ENCODE results near the gene BCKDHA.
"Not testable (repeated sequence)": the region's sequence is repeated elsewhere in the genome, so short reads cannot be mapped to it uniquely, and the experiment has no call there.

Gene BCKDHA

DNA sequence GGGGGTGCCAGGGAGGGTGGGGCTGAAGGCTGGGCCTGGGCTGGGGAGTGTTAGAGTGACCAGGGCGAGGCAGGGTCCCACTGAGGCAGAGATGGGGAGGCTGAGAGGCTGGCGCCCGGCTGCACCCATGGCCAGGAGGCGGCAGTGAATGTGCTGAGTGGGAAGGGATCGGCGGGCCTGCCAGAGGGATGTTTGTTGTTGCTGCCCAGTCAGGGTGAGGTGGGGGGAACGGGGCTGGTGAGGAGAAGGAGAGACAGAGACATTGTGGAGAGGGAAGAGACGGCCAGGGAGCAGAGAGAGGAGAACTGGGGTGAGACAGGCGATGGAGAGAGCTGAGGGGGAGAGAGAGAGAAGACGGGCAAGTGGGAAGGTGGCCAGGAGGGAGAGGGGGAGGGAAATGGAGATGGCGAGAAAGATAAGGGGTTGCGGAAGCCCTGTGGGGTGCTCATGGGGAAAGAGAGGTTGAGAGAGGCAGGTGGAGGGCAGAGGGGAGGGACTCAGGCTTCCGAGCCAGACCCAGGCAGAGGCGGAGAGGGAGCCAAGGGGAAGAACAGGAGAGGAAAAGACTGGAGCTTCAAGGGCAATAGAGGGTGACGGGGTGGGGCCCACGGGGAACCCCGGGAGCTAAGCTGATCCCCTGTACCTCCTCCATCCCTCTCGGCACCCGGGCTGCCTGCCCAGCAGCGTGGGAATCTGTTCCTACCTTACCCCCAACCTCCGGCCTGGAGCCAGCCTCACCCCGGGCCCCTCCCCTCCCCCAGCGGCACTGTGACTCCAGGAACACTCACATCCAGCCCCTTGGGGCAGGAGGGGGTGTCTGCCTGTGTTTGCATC is 30.2 kb downstream of the BCKDHA start:
- DNase-seq = no peak

GRCh38 chr19:41428481-41428859 is 30.9 kb downstream of the BCKDHA start:
- no peak for DNase-seq

- no peak for DNase-seq
Measured at GRCh38 chr19:41430922-41431321, 33.3 kb downstream of the BCKDHA start.

- DNase-seq = no peak
Measured at GRCh38 chr19:41431426-41432386, 34.1 kb downstream of the BCKDHA start.

GRCh38 chr19:41433171-41433570 is 35.6 kb downstream of the BCKDHA start:
- DNase-seq = no peak

DNA sequence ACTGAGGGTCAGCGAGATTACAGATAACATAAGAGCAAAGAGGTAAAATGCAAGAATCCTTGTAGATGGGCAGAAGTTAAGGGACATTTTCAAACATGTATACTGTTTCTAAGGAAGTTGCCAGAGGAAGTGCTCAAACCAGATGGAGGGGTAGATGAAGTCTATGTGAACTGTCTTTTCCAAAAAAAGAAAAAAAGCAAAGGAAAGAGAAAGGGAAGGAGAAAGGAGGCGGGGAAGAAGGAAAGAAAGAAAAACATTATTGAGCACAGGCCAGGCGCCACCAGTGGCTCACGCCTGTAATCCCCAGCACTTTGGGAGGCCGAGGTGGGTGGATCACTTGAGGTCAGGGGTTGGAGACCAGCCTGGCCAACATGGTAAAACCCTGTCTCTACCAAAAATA is 36.8 kb downstream of the BCKDHA start:
- no peak for DNase-seq

DNA sequence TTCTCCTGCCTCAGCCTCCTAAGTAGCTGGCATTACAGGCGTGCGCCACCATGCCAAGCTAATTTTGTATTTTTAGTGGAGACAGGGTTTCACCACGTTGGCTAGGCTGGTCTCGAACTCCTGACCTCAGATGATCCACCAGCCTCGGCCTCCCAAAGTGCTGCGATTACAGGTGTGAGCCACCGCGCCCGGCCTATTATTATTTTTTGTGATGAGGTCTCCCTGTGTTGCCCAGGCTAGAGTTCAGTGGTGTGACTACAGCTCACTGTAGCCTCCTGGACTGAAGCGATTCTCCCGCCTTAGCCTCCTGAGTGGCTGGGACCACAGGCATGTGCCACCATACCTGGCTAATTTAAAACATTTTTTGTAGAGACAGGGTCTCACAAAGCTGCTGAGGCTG is 37.8 kb downstream of the BCKDHA start:
- DNase-seq = not testable (repeated sequence)

- DNase-seq = no peak
Measured at GRCh38 chr19:41435936-41436673, 38.5 kb downstream of the BCKDHA start.

GRCh38 chr19:41436674-41436951 is 39.0 kb downstream of the BCKDHA start:
- DNase-seq = no peak

DNA sequence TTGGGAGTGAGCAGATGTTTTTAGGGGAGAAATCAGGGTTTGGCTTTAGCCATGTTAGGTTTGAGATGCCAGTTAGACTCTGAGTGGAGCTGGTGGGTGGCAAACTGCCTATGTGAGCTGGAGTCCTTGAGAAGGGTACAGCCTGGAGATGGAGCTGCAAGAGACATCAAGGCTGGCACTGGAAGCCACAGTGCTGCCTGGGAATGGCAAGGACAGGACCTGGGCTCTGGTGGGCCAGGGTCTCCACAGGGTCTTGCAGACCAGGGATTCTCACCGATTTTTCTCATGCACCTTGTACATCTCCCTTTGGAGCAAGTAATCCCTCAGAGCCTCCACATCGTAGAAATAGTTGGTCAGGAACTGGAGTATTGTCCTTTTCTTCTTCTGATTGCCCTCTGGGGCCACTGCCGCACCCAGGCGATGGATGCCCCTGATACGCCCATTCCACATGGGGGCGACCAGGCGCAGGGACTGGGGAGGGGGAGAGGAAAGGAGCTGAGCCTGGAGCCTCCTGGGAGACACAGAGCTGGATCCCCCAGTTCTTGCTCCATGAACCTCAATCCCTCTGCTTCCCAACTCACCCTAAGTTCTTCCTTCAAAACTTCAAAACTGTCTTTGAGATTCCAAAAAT is 40.4 kb downstream of the BCKDHA start:
- DNase-seq = no peak

DNA sequence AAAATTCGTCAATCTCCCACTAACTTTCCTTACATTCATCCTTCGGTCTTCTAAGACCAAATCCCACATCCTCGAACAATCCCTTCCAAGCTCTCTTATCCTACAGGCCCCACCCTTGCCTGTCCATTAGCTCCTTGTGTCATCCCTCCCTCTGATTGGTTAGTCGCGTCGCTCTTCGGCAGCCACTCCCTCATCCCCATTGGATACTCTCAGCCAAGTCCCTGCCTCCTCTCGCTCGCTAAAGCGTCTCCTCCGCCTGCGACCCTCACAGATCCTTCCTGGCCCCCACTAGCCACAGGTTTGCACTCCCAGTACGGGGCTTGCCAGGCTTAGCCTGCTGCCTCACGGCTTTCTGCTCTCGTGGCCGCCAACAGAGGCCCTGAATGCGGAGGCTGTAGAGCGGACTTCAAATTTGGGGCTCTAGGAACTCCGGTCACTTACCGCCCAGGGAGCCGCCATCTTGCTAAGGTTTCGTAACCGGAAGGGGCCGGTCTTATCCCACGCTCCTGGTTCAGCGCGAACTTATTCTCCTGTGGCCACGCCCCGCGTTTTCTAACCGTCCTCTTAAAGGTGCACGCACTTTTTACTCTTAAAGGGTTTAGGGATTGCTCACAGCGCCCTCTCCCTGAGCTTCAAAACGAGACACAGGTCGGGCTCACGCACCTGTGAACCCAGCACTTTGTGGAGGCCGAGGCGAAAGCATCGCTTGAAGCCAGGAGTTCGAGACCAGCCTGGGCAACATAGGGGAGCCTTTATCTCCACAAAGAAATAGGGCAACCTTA is 42.0 kb downstream of the BCKDHA start, which contains the start of gene DMAC2:
TSS of gene DMAC2 (minus strand) at position 472 of the 782 bp plus-strand sequence. CDS start at position 459, 13 bp downstream.
- DNase-seq = peak; percentile 97

DNA sequence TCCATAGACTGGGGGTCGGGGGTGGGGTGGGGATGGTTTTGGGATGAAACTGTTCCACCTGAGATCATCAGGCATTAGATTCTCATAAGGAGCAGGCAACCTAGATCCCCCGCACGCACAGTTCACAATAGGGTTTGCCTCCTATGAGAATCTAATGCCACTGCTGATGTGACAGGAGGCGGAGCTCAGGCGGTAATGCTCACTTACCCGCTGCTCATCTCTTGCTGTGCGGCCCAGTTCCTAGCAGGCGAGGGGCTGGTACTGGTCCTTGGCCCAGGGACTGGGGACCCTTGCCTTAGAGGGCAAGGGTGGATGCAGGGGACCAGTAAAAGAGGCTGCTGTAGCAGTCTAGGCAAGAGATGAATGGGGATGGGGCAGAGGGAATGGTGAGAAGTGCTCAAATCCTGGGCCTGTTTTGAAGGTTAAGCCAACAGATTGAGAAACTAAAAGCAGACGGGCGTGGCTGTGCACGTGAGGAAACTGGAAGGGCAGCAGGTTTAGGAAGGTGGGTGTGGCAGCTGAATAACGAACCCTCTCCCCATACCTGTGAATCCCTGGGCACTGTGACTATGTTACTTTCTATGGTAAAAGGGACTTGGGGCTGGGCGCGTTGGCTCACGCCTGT is 43.8 kb downstream of the BCKDHA start:
- no peak for DNase-seq

- DNase-seq = no peak
Measured at GRCh38 chr19:41442473-41443355, 45.1 kb downstream of the BCKDHA start, which contains the start of gene ERICH4. Gene ERICH4 (plus strand): TSS chr19:41443156. CDS start chr19:41443170, 14 bp downstream.

DNA sequence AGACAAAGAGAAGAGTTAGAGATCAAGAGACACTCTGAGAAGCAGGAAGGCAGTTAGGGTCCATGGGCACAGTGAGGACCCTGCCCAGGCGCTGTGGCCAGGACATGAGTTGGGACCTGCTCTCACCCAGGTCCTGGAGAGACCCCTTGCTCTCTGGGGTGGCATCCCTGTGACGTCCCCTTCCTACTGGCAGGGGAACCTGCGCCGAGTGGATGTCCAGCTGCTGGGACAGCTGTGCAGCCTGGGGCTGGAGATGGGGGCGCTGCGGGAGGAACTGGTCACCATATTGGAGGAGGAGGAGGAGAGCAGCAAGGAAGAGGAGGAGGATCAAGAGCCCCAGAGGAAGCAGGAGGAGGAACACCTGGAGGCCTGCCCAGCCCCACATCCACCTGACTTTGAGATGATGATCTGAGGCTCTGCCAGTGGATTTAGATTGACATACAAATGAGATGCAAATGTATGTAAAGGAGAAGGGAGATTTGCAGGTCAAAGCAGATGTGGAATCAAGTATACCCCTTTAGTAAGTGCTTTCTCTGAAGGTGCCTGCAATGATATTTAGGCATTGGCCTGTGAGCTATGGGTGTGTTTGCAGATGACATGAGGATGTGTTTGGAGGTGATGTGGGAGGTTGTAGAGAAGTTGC is 46.3 kb downstream of the BCKDHA start:
- DNase-seq = no peak

GRCh38 chr19:41445575-41445974 is 48.0 kb downstream of the BCKDHA start:
- DNase-seq = no peak

DNA sequence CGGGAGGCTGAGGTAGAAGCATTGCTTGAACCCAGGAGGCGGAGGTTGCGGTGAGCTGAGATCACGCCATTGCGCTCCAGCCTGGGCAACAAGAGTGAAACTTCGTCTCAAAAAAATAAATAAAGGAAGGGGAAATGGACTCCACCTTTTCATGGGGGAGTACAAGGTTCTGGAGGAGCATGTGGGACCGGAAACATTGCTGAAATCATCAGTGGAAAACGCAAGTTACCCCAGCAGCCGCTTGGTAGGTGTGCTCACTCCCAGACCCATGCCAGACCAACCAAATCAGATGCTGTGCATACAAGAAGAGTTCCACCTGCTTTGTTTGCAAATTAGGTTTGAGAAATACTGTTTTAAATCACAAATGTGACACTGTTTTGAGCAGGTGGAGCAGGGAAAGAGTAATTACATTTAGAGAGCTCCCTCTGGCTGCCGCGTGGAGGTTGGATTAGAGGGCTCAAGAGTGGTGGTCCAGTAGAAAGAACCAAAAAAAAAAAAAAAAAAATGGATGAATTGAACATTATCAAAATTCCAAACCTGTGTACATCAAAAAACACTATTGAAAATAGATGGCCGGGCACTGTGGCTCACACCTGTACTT is 50.2 kb downstream of the BCKDHA start:
- no peak for DNase-seq

- DNase-seq = peak; percentile 14
Measured at GRCh38 chr19:41449079-41449864, 51.7 kb downstream of the BCKDHA start.

- no peak for DNase-seq
Measured at GRCh38 chr19:41449865-41450178, 52.2 kb downstream of the BCKDHA start.
